H9 (cell line): ENCODE results near the gene NCKAP5. TPM values are rescaled to one million over a fixed set of nuclear protein-coding genes. Genes with fewer than 3 reads are reported as not detected.

Source experiments
- DNase-seq: peaks from one replicate; pipeline ENCODE4 v3.0.0-alpha.2; 2017
- H2AFZ ChIP-seq: one replicate; pipeline ENCODE4 v1.6.1; 2013; ENCODE audit warnings: mild to moderate bottlenecking, low read length, control low read depth, moderate library complexity
- H2AK5ac ChIP-seq: 2 replicates; pipeline ENCODE4 v1.6.1; 2013; ENCODE audit warnings: low read length, control low read depth, mixed read lengths; ENCODE audit not compliant: insufficient read length
- H2BK120ac ChIP-seq: one replicate; pipeline ENCODE4 v1.6.1; 2013; ENCODE audit warnings: low read depth, mild to moderate bottlenecking, low read length, control low read depth, inconsistent platforms; ENCODE audit not compliant: poor library complexity, severe bottlenecking
- H2BK12ac ChIP-seq: 2 replicates; pipeline ENCODE4 v1.6.1; 2013; ENCODE audit warnings: low read length, control low read depth, mixed read lengths, low read depth; ENCODE audit not compliant: insufficient read length
- H2BK15ac ChIP-seq: 2 replicates; pipeline ENCODE4 v1.6.1; 2013; ENCODE audit warnings: low read depth, low read length, control low read depth
- H2BK20ac ChIP-seq: one replicate; pipeline ENCODE4 v1.6.1; 2013; ENCODE audit warnings: low read depth, mild to moderate bottlenecking, low read length, control low read depth, inconsistent platforms; ENCODE audit not compliant: poor library complexity, severe bottlenecking
- H2BK5ac ChIP-seq: 2 replicates; pipeline ENCODE4 v1.6.1; 2013; ENCODE audit warnings: low read length, control low read depth, mixed read lengths; ENCODE audit not compliant: insufficient read length
- H3K14ac ChIP-seq: 2 replicates; pipeline ENCODE4 v1.6.1; 2013; ENCODE audit warnings: low read length, control low read depth; ENCODE audit not compliant: insufficient read depth
- H3K18ac ChIP-seq: 2 replicates; pipeline ENCODE4 v1.6.1; 2013; ENCODE audit warnings: low read depth, mild to moderate bottlenecking, mixed read lengths, low read length, control low read depth; ENCODE audit not compliant: insufficient read length
- H3K23ac ChIP-seq: 2 replicates; pipeline ENCODE4 v1.6.1; 2013; ENCODE audit warnings: low read length, control low read depth, mixed read lengths, low read depth; ENCODE audit not compliant: insufficient read length
- H3K23me2 ChIP-seq: 2 replicates; pipeline ENCODE4 v1.6.1; 2013; ENCODE audit warnings: low read depth, mild to moderate bottlenecking, mixed read lengths, low read length, control low read depth; ENCODE audit not compliant: insufficient read length, poor library complexity, severe bottlenecking
- H3K27ac ChIP-seq: 2 replicates; pipeline ENCODE4 v1.5.1; 2013; ENCODE audit warnings: low read length, control low read depth, mixed read lengths, low read depth; ENCODE audit not compliant: insufficient read length
- H3K27me3 ChIP-seq: 2 replicates; pipeline ENCODE4 v1.6.1; 2013; ENCODE audit warnings: low read length, control low read depth, inconsistent platforms; ENCODE audit not compliant: insufficient read depth
- H3K4ac ChIP-seq: 2 replicates; pipeline ENCODE4 v1.6.1; 2013; ENCODE audit warnings: low read depth, mild to moderate bottlenecking, control low read depth, inconsistent platforms, low read length, moderate library complexity
- H3K4me1 ChIP-seq: 2 replicates; pipeline ENCODE4 v1.6.1; 2013; ENCODE audit warnings: low read length, control low read depth, inconsistent platforms; ENCODE audit not compliant: insufficient read depth
- H3K4me2 ChIP-seq: 2 replicates; pipeline ENCODE4 v1.6.1; 2013; ENCODE audit warnings: low read length, control low read depth, mixed read lengths; ENCODE audit not compliant: insufficient read length, insufficient read depth
- H3K56ac ChIP-seq: 2 replicates; pipeline ENCODE4 v1.6.1; 2013; ENCODE audit warnings: low read depth, mild to moderate bottlenecking, mixed read lengths, low read length, control low read depth; ENCODE audit not compliant: insufficient read length
- H3K79me1 ChIP-seq: 2 replicates; pipeline ENCODE4 v1.6.1; 2013; ENCODE audit warnings: low read depth, mild to moderate bottlenecking, moderate library complexity, low read length, control low read depth, inconsistent platforms; ENCODE audit not compliant: insufficient read depth, poor library complexity, severe bottlenecking
- H3K79me2 ChIP-seq: 2 replicates; pipeline ENCODE4 v1.6.1; 2013; ENCODE audit warnings: low read length, control low read depth, inconsistent platforms; ENCODE audit not compliant: insufficient read depth
- H3K9ac ChIP-seq: 2 replicates; pipeline ENCODE4 v1.6.1; 2013; ENCODE audit warnings: low read length, control low read depth, mixed read lengths; ENCODE audit not compliant: insufficient read length; ENCODE audit errors: extremely low read depth
- H3K9me3 ChIP-seq: one replicate; pipeline ENCODE4 v1.6.1; 2013; ENCODE audit warnings: low read depth, low read length, inconsistent platforms; ENCODE audit not compliant: control insufficient read depth
- H3T11ph ChIP-seq: one replicate; pipeline ENCODE4 v1.6.1; 2013; ENCODE audit warnings: mild to moderate bottlenecking, low read length, control low read depth, inconsistent platforms
- H4K20me1 ChIP-seq: one replicate; pipeline ENCODE4 v1.6.1; 2013; ENCODE audit not compliant: control insufficient read depth, insufficient read length, insufficient read depth
- H4K5ac ChIP-seq: 2 replicates; pipeline ENCODE4 v1.6.1; 2013; ENCODE audit warnings: low read depth, mild to moderate bottlenecking, mixed read lengths, low read length, control low read depth; ENCODE audit not compliant: insufficient read length
- H4K8ac ChIP-seq: replicated peaks from 2 replicates; pipeline ENCODE4 v1.6.1; 2013; ENCODE audit warnings: low read length, control low read depth, mixed read lengths, low read depth; ENCODE audit not compliant: insufficient read length
- H4K91ac ChIP-seq: 2 replicates; pipeline ENCODE4 v1.6.1; 2013; ENCODE audit warnings: low read depth, mild to moderate bottlenecking, moderate library complexity, mixed read lengths, low read length, control low read depth; ENCODE audit not compliant: insufficient read length
- H3K27ac Mint-ChIP-seq, 3 experiments: 2 replicates in 2 of 3; 3 replicates in 1 of 3; pipeline ENCODE4 v1.8.0; 2020 to 2021; ENCODE audit warnings: mixed read lengths in 3 of 3, mild to moderate bottlenecking in 1 of 3, moderate library complexity in 1 of 3
- H3K27me3 Mint-ChIP-seq: 2 replicates; pipeline ENCODE4 v1.8.0; 2021; ENCODE audit warnings: low read depth, mild to moderate bottlenecking, moderate library complexity, mixed read lengths
- H3K36me3 Mint-ChIP-seq, 3 experiments: 2 replicates in 2 of 3; 3 replicates in 1 of 3; pipeline ENCODE4 v1.8.0; 2020 to 2021; ENCODE audit warnings: low read depth in 3 of 3, mixed read lengths in 3 of 3; ENCODE audit not compliant: insufficient read depth in 1 of 3
- H3K4me1 Mint-ChIP-seq, 2 experiments: 2 replicates each; pipeline ENCODE4 v1.8.0; 2020; ENCODE audit warnings: mixed read lengths in 2 of 2
- H3K4me3 Mint-ChIP-seq, 2 experiments: 2 replicates in 1 of 2; 3 replicates in 1 of 2; pipeline ENCODE4 v1.8.0; 2020 to 2021; ENCODE audit warnings: mild to moderate bottlenecking in 2 of 2, mixed read lengths in 2 of 2, moderate library complexity in 1 of 2
- H3K9me3 Mint-ChIP-seq, 2 experiments: 2 replicates in 1 of 2; 3 replicates in 1 of 2; pipeline ENCODE4 v1.8.0; 2020; ENCODE audit warnings: mild to moderate bottlenecking in 2 of 2, mixed read lengths in 2 of 2, moderate library complexity in 1 of 2
- CTCF ChIP-seq: fragments of 200-600 bp; sonication (generic); conservative IDR thresholded peaks from 3 replicates; pipeline ENCODE4 v1.8.0; 2021; ENCODE audit warnings: antibody characterized with exemption, mild to moderate bottlenecking
- WGBS: extraction: QIAGEN DNeasy Blood & Tissue Kit; methylation state at CpG from one replicate; pipeline ENCODE4 v1.1.7; 2013; ENCODE audit warnings: missing lambda C conversion rate, low lambda C conversion rate, mixed read lengths; ENCODE audit not compliant: insufficient read length; ENCODE audit errors: extremely low coverage; 5-methylcytosine and 5-hydroxymethylcytosine counted together
- total RNA-seq: library from RNA; stranded (reverse); gene quantifications from 2 replicates; pipeline ENCODE4 v1.2.1, GENCODE V29; 2021

The NCKAP5 gene
- total RNA-seq, 1 experiment from 2014 or later = 0.26 TPM

GRCh38 chr2:132697556-132698205 is 870.6 kb downstream of the NCKAP5 start:
- Histone ChIP-seq H3K9me3 (no peaks in the 10 kb centered on the region), H3K4ac (no peak overlapping the region), H3K79me2 (no peaks in the 10 kb centered on the region), H3K23ac (no peak overlapping the region), H3K18ac (no peak overlapping the region), H3K23me2 (no peaks in the 10 kb centered on the region), H3K9ac (no peak overlapping the region), H2BK20ac (no peak overlapping the region), H2BK5ac (no peak overlapping the region), H2BK120ac (no peak overlapping the region), H2AFZ (no peak overlapping the region), H4K91ac (no peak overlapping the region), H3K79me1 (no peaks in the 10 kb centered on the region), H3K27me3 (no peaks in the 10 kb centered on the region), H2BK15ac (no peak overlapping the region), H4K8ac (no peak overlapping the region), H3T11ph (no peak overlapping the region), H4K5ac (no peak overlapping the region), H2BK12ac (no peak overlapping the region), H3K27ac (no peak overlapping the region), H3K4me1 (no peaks in the 10 kb centered on the region; the same call in 1 of the 2 replicates), H4K20me1 (no peaks in the 10 kb centered on the region), H3K14ac (no peak overlapping the region), H3K4me2 (no peak overlapping the region), H3K56ac (no peak overlapping the region), H2AK5ac (no peak overlapping the region)
- H3K27me3 Mint-ChIP-seq = peaks cover 3% of the 10 kb centered on the region; the same call in 1 of the 2 replicates
- no peak for TF ChIP-seq CTCF
- no peaks in the 10 kb centered on the region for H3K36me3 Mint-ChIP-seq
- H3K9me3 Mint-ChIP-seq = no peaks in the 10 kb centered on the region
- no CpG with 5 or more reads among the region's 4 CpGs for WGBS
- DNase-seq = no peak
- no peak overlapping the region for H3K4me3 Mint-ChIP-seq
- H3K4me1 Mint-ChIP-seq = peaks cover 10 to 11% of the 10 kb centered on the region in 2 experiments
- H3K27ac Mint-ChIP-seq = no peak overlapping the region
